Neural crest cell (in vitro differentiated cells): ENCODE data around the gene CELA2A. TPM values are rescaled to one million over a fixed set of nuclear protein-coding genes. Genes with fewer than 3 reads are reported as not detected.
"Not testable (repeated sequence)": the region's sequence is repeated elsewhere in the genome, so short reads cannot be mapped to it uniquely, and the experiment has no call there.

Source experiments
- DNase-seq: peaks from one replicate; pipeline ENCODE4 v3.0.0; 2021; ENCODE audit warnings: low read depth, mixed read lengths, low spot score
- H3K27ac Mint-ChIP-seq: one replicate; pipeline ENCODE4 v1.8.0; 2021; ENCODE audit warnings: mild to moderate bottlenecking, mixed read lengths; ENCODE audit not compliant: unreplicated experiment
- H3K27me3 Mint-ChIP-seq: 2 replicates; pipeline ENCODE4 v1.8.0; 2021; ENCODE audit warnings: low read depth, mild to moderate bottlenecking, mixed read lengths
- H3K36me3 Mint-ChIP-seq: 2 replicates; pipeline ENCODE4 v1.8.0; 2021; ENCODE audit warnings: low read depth, mild to moderate bottlenecking, mixed read lengths
- H3K4me1 Mint-ChIP-seq: 2 replicates; pipeline ENCODE4 v1.8.0; 2021; ENCODE audit warnings: mixed read lengths
- H3K4me3 Mint-ChIP-seq: one replicate; pipeline ENCODE4 v1.8.0; 2021; ENCODE audit warnings: mild to moderate bottlenecking, mixed read lengths
- H3K9me3 Mint-ChIP-seq: 2 replicates; pipeline ENCODE4 v1.8.0; 2021; ENCODE audit warnings: mixed read lengths
- CTCF ChIP-seq: fragments of 200-600 bp; sonication (generic); conservative IDR thresholded peaks from 2 replicates; pipeline ENCODE4 v1.5.0; 2021; ENCODE audit warnings: antibody characterized with exemption, mild to moderate bottlenecking
- total RNA-seq: library from RNA; stranded (reverse); gene quantifications from 2 replicates; pipeline ENCODE4 v1.2.1, GENCODE V29; 2021

CELA2A gene
- total RNA-seq, 1 donor from 2014 or later = not detected

GRCh38 chr1:15472587-15472986 is 16.1 kb downstream of the CELA2A start:
- no peak overlapping the region for H3K4me3 Mint-ChIP-seq
- no peak for DNase-seq

DNA sequence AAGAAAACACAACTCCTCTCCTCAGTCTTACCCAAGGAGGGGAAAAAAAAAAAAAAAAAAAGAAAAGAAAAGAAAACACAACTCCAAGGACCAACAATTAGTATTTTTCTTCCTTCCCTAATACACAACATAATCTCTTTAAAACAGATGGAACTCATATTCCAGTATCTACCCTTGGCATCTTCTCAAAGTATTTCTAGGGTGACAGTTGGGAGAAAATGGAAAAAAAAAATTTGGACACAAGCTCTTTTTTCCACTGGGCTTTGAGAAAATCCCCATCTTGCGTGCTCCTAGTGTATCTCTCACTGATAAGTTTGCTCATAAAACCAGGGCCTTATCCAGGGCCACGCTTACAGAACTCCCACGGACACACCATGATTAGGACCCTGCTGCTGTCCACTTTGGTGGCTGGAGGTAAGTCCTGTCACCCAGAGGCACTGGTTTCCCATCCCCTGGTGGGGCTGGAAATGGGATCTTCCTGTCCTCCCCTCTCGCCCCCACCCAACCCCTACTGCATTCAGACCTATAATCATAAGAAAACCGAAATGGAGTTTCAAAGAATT is 19.3 kb downstream of the CELA2A start, which contains the start of gene CELA2B:
CELA2B (plus strand) TSS at position 353 of the 563 bp plus-strand sequence; CDS start at position 375, 22 bp downstream.
- no peak for DNase-seq
- H3K4me1 Mint-ChIP-seq = no peaks in the 10 kb centered on the region
- H3K27me3 Mint-ChIP-seq = no peaks in the 10 kb centered on the region
- H3K27ac Mint-ChIP-seq = no peak within 1 kb of the TSS
- no peaks in the 10 kb centered on the region for H3K36me3 Mint-ChIP-seq
- H3K9me3 Mint-ChIP-seq = no peaks in the 10 kb centered on the region
- no peak within 1 kb of the TSS for H3K4me3 Mint-ChIP-seq
- TF ChIP-seq CTCF = no peak

More at GRCh38 chr1:15472587-15472986, 16.1 kb downstream of the CELA2A start:
- Mint-ChIP-seq H3K27me3 (no peaks in the 10 kb centered on the region), H3K27ac (no peak overlapping the region), H3K36me3 (no peaks in the 10 kb centered on the region), H3K4me1 (no peaks in the 10 kb centered on the region), H3K9me3 (no peaks in the 10 kb centered on the region)
- no peak for TF ChIP-seq CTCF

DNA sequence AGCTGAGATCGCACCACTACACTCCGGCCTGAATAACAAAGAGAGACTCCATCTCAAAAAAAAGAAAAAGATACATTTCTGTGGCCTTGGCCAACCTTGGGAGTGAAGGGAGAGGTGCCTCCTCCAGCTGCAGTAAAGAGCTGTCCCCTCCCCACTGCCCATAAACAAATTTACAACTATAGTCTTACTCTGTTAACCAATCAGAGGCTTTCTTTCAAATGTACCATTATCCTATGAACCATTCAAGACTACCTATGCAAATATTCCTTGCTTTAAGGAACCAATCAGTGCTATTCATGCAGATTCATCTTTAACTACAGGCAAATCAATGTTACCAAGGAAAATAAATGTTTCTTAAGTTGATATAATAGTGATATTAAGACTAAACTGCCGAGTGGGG is 20.4 kb downstream of the CELA2A start:
- H3K27me3 Mint-ChIP-seq = no peaks in the 10 kb centered on the region
- no peak for TF ChIP-seq CTCF
- no peak for DNase-seq
- no peak overlapping the region for H3K27ac Mint-ChIP-seq
- H3K36me3 Mint-ChIP-seq = no peaks in the 10 kb centered on the region
- H3K4me1 Mint-ChIP-seq = no peaks in the 10 kb centered on the region
- no peaks in the 10 kb centered on the region for H3K9me3 Mint-ChIP-seq
- H3K4me3 Mint-ChIP-seq = no peak overlapping the region

- Mint-ChIP-seq H3K4me1 (no peaks in the 10 kb centered on the region), H3K4me3 (no peak overlapping the region), H3K27me3 (no peaks in the 10 kb centered on the region), H3K9me3 (no peaks in the 10 kb centered on the region), H3K36me3 (no peaks in the 10 kb centered on the region), H3K27ac (no peak overlapping the region)
- TF ChIP-seq CTCF = no peak
- no peak for DNase-seq
These were observed 21.2 kb downstream of the CELA2A start for GRCh38 chr1:15477646-15478212.

GRCh38 chr1:15479654-15480347 is 23.3 kb downstream of the CELA2A start:
- Mint-ChIP-seq H3K4me3 (no peak overlapping the region), H3K27me3 (no peaks in the 10 kb centered on the region), H3K9me3 (no peaks in the 10 kb centered on the region), H3K4me1 (no peaks in the 10 kb centered on the region), H3K36me3 (peaks cover 2% of the 10 kb centered on the region), H3K27ac (no peak overlapping the region)
- TF ChIP-seq CTCF = no peak
- no peak for DNase-seq

- not testable (repeated sequence) for H3K4me1 Mint-ChIP-seq, H3K27ac Mint-ChIP-seq, H3K27me3 Mint-ChIP-seq, DNase-seq, H3K36me3 Mint-ChIP-seq, H3K4me3 Mint-ChIP-seq, H3K9me3 Mint-ChIP-seq
These were observed 25.9 kb downstream of the CELA2A start for GRCh38 chr1:15482455-15482854.

- not testable (repeated sequence) for H3K4me3 Mint-ChIP-seq, DNase-seq, H3K9me3 Mint-ChIP-seq, H3K27ac Mint-ChIP-seq, H3K36me3 Mint-ChIP-seq, H3K4me1 Mint-ChIP-seq, H3K27me3 Mint-ChIP-seq
These were observed 26.5 kb downstream of the CELA2A start for GRCh38 chr1:15482983-15483543.
